B cell (primary cell): ENCODE measurements around the gene CYP26C1. TPM values are rescaled to one million over a fixed set of nuclear protein-coding genes. Genes with fewer than 3 reads are reported as not detected.

Experiments
- ATAC-seq: fragments of 200-7000 bp; cut with Tn5 transposase; one replicate; pipeline ENCODE4 v1.10.0; 2021; ENCODE audit warnings: low read depth, mild to moderate bottlenecking, moderate number of reproducible peaks, moderate library complexity
- CTCF ChIA-PET: fragments of 350-600 bp; sonication (Branson Sonifier 250); formaldehyde crosslinking; loops from one replicate; lab custom pipeline; 2021; ENCODE audit warnings: antibody characterized with exemption, inconsistent platforms; lab: Charles Lee
- POLR2A ChIA-PET: fragments of 350-600 bp; sonication (Branson Sonifier 250); formaldehyde crosslinking; loops from one replicate; lab custom pipeline; 2021; ENCODE audit warnings: antibody characterized with exemption; lab: Charles Lee
- DNase-seq: peaks from one replicate; pipeline ENCODE4 v3.0.0; 2013
- H2AFZ ChIP-seq: 2 replicates; pipeline ENCODE4 v1.6.1; 2012; ENCODE audit warnings: mild to moderate bottlenecking, low read depth, low read length; ENCODE audit not compliant: insufficient read depth, poor library complexity, severe bottlenecking
- H3K27ac ChIP-seq, 2 donors: 1 replicate in 1 of 2; 2 replicates in 1 of 2; pipeline ENCODE4 v1.5.1; 2012 to 2013; ENCODE audit warnings: low read length in 2 of 2, mild to moderate bottlenecking in 2 of 2, moderate library complexity in 1 of 2
- H3K27me3 ChIP-seq, 4 experiments: fragments of 200-600 bp in 1 of 4; sonication (generic) in 1 of 4; replicated peaks in 1 of 4; 1 replicate in 2 of 4; 2 replicates in 2 of 4; pipeline versions ENCODE4 v1.6.1 to v1.7.0; 2013 to 2016; ENCODE audit warnings: low read length in 3 of 4, mild to moderate bottlenecking in 2 of 4, mixed read lengths in 1 of 4, moderate library complexity in 1 of 4; ENCODE audit not compliant: insufficient read depth in 4 of 4, control insufficient read depth in 3 of 4; ENCODE audit errors: control extremely low read depth in 1 of 4
- H3K36me3 ChIP-seq, 2 experiments: replicated peaks in 1 of 2; 1 replicate in 1 of 2; 2 replicates in 1 of 2; pipeline versions ENCODE4 v1.6.1 to v1.7.1; 2013; ENCODE audit warnings: low read length in 1 of 2; ENCODE audit not compliant: insufficient read depth in 2 of 2, control insufficient read depth in 1 of 2; ENCODE audit errors: control extremely low read depth in 1 of 2, extremely low read depth in 1 of 2
- H3K4me1 ChIP-seq, 2 donors: fragments of 200-600 bp in 1 of 2; sonication (generic) in 1 of 2; 1 replicate in 1 of 2; 2 replicates in 1 of 2; pipeline versions ENCODE4 v1.5.1 to v1.6.1; 2013 to 2017; ENCODE audit warnings: low read length in 2 of 2; ENCODE audit not compliant: control insufficient read depth in 2 of 2, insufficient read depth in 2 of 2
- H3K4me2 ChIP-seq: replicated peaks from 2 replicates; pipeline ENCODE3; 2012; ENCODE audit warnings: mild to moderate bottlenecking, low read depth, low read length; ENCODE audit not compliant: poor library complexity, severe bottlenecking
- H3K4me3 ChIP-seq, 5 experiments: fragments of 200-600 bp in 1 of 5; sonication (generic) in 1 of 5; 1 replicate in 3 of 5; 2 replicates in 2 of 5; pipeline versions ENCODE4 v1.5.1 to v1.7.0; 2011 to 2016; ENCODE audit warnings: low read length in 4 of 5, mild to moderate bottlenecking in 4 of 5, low read depth in 2 of 5, control low read depth in 1 of 5, moderate library complexity in 1 of 5; ENCODE audit not compliant: insufficient read depth in 1 of 5; ENCODE audit errors: control extremely low read depth in 1 of 5, extremely low read depth in 1 of 5
- H3K79me2 ChIP-seq: fragments of 200-600 bp; sonication (generic); one replicate; pipeline ENCODE4 v1.6.0; 2016; ENCODE audit warnings: low read length; ENCODE audit not compliant: control insufficient read depth, insufficient read depth
- H3K9ac ChIP-seq: fragments of 200-600 bp; sonication (generic); 2 replicates; pipeline ENCODE4 v1.6.1; 2017; ENCODE audit warnings: mild to moderate bottlenecking, low read length, moderate library complexity
- H3K9me3 ChIP-seq, 3 donors: one replicate each; pipeline versions ENCODE4 v1.6.1 to v1.7.1; 2013; ENCODE audit warnings: low read length in 2 of 3; ENCODE audit not compliant: control insufficient read depth in 2 of 3, insufficient read depth in 1 of 3; ENCODE audit errors: control extremely low read depth in 1 of 3
- H4K20me1 ChIP-seq: 2 replicates; pipeline ENCODE4 v1.6.0; 2012; ENCODE audit warnings: mild to moderate bottlenecking, low read length; ENCODE audit not compliant: insufficient read depth, control insufficient read depth, poor library complexity, severe bottlenecking
- H3K27ac Mint-ChIP-seq: one replicate; pipeline ENCODE4 v1.8.0; 2021; ENCODE audit warnings: mixed read lengths
- H3K27me3 Mint-ChIP-seq: one replicate; pipeline ENCODE4 v1.8.0; 2021; ENCODE audit warnings: mixed read lengths
- H3K4me1 Mint-ChIP-seq: one replicate; pipeline ENCODE4 v1.8.0; 2021; ENCODE audit warnings: mixed read lengths
- H3K4me3 Mint-ChIP-seq: one replicate; pipeline ENCODE4 v1.8.0; 2021; ENCODE audit warnings: mixed read lengths
- H3K9me3 Mint-ChIP-seq: one replicate; pipeline ENCODE4 v1.8.0; 2022; ENCODE audit warnings: mixed read lengths; ENCODE audit not compliant: insufficient read depth
- EZH2 ChIP-seq: IDR thresholded peaks from 2 replicates; pipeline ENCODE4 v1.6.1; 2012; ENCODE audit warnings: borderline replicate concordance, low read depth, mild to moderate bottlenecking, moderate library complexity, low read length; ENCODE audit not compliant: insufficient read depth, poor library complexity, severe bottlenecking
- WGBS: methylation state at CpG from one replicate; pipeline ENCODE4 v1.1.5; 2013; ENCODE audit warnings: missing lambda C conversion rate; ENCODE audit not compliant: insufficient coverage; 5-methylcytosine and 5-hydroxymethylcytosine counted together
- intact Hi-C: fragments of 100-400 bp; cut with micrococcal nuclease; formaldehyde crosslinking; loops from one replicate; pipeline ENCODE4 v1.10.0; 2022
- polyA plus RNA-seq: library from polyadenylated mRNA; depleted of rRNA; stranded (reverse); fragments of >200 nt; gene quantifications from 2 replicates; pipeline ENCODE4 v1.2.3, GENCODE V29; 2012
- total RNA-seq, 2 donors: library from RNA; stranded (reverse); fragments of 120-200 nt in 1 of 2; gene quantifications; 1 replicate in 1 of 2; 2 replicates in 1 of 2; pipeline versions ENCODE4 v1.2.3 to v1.2.4, GENCODE V29; 2013 to 2022
- TF ChIP-seq, protein P1 (sequence below): fragments of 200-600 bp; IDR thresholded peaks from one replicate; pipeline ENCODE4 v1.8.0; 2022; ENCODE audit warnings: antibody characterized with exemption, mild to moderate bottlenecking

CYP26C1 gene
- total and polyA plus RNA-seq, 2 donors (not counting 1 experiment from before 2014, with no cell fraction given): 0.01 to 0.57 TPM

DNA sequence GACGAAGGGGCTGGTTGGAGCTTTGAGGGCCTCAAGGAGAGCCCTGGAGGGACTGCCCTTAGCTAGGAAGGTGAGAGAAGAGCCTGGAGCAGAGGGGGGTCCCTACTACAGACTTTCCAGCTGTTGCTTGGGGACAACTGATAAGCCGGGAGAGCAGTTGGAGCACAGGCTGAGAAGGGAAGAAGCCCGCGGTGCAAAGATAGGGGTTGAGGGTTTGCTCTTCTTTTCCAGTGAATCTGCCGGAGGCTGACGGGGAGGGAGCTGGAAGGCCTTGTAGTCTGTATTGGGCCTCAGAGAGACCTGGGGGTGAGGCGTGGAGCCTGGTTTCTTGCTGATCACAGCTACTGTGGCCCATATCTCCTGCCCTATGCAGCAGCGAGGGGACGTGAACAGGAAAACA, 36.8 kb downstream of the CYP26C1 start:
- Mint-ChIP-seq H3K27ac (no peak overlapping the region), H3K27me3 (peaks cover 19% of the 10 kb centered on the region), H3K4me1 (no peaks in the 10 kb centered on the region), H3K4me3 (no peak overlapping the region), H3K9me3 (no peaks in the 10 kb centered on the region)
- Histone ChIP-seq H3K4me1 (no peaks in the 10 kb centered on the region), H4K20me1 (no peaks in the 10 kb centered on the region), H2AFZ (no peak overlapping the region), H3K27me3 (no peaks in the 10 kb centered on the region), H3K27ac (no peak overlapping the region), H3K4me2 (no peak overlapping the region), H3K36me3 (no peaks in the 10 kb centered on the region), H3K4me3 (no peak overlapping the region), H3K79me2 (no peaks in the 10 kb centered on the region), H3K9ac (no peak overlapping the region), H3K9me3 (no peaks in the 10 kb centered on the region)
- ChIA-PET CTCF (no interaction called here), POLR2A (no interaction called here)
- WGBS: 96% methylated on average over 9 of the region's 9 CpGs
- TF ChIP-seq, protein P1, sequence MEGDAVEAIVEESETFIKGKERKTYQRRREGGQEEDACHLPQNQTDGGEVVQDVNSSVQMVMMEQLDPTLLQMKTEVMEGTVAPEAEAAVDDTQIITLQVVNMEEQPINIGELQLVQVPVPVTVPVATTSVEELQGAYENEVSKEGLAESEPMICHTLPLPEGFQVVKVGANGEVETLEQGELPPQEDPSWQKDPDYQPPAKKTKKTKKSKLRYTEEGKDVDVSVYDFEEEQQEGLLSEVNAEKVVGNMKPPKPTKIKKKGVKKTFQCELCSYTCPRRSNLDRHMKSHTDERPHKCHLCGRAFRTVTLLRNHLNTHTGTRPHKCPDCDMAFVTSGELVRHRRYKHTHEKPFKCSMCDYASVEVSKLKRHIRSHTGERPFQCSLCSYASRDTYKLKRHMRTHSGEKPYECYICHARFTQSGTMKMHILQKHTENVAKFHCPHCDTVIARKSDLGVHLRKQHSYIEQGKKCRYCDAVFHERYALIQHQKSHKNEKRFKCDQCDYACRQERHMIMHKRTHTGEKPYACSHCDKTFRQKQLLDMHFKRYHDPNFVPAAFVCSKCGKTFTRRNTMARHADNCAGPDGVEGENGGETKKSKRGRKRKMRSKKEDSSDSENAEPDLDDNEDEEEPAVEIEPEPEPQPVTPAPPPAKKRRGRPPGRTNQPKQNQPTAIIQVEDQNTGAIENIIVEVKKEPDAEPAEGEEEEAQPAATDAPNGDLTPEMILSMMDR: no peak
- no peak for TF ChIP-seq EZH2
- DNase-seq: no peak
- ATAC-seq: no peak
- intact Hi-C loops: no loop called here

DNA sequence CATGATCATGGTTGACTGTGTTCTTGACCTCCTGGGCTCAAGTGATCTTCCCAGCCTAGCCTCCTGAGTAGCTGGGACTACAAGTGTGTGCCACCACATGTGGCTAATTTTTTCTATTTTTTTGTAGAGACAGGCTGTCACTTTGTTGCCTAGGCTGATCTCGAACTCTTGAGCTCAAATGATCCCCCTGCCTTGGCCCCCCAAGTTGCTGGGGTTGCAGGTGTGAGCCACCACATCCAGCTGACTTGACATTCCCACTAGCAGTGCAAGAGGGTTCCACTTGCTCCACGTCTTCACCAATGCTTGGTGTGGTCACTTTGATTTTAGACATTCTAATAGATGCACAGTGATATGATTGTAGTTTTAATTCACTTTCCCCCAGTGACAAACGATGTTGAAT, 38.2 kb downstream of the CYP26C1 start:
- 63% methylated on average over 1 of the region's 3 CpGs for WGBS
- intact Hi-C loops: no loop called here
- CTCF ChIA-PET: interaction anchor here (0.7 to 0.8 kb wide), 2 partner anchors 17 to 164 kb away, joined by 3 to 5 read pairs; no protein-coding TSS in a partner anchor

More for the DNA sequence above, 38.2 kb downstream of the CYP26C1 start:
- ATAC-seq: no peak
- POLR2A ChIA-PET: no interaction called here
- Histone ChIP-seq H3K36me3 (no peaks in the 10 kb centered on the region), H3K27me3 (no peaks in the 10 kb centered on the region), H3K9ac (no peak overlapping the region), H2AFZ (no peak overlapping the region), H3K27ac (no peak overlapping the region), H3K9me3 (no peaks in the 10 kb centered on the region), H4K20me1 (no peaks in the 10 kb centered on the region), H3K79me2 (no peaks in the 10 kb centered on the region), H3K4me1 (no peaks in the 10 kb centered on the region), H3K4me3 (no peak overlapping the region), H3K4me2 (no peak overlapping the region)
- no peak for DNase-seq
- Mint-ChIP-seq H3K4me1 (no peaks in the 10 kb centered on the region), H3K27me3 (peaks cover 15% of the 10 kb centered on the region), H3K9me3 (no peaks in the 10 kb centered on the region), H3K4me3 (no peak overlapping the region), H3K27ac (no peak overlapping the region)
- TF ChIP-seq, protein P1: no peak
- TF ChIP-seq EZH2: no peak
